COLO668 (cell line): ENCODE data around the gene QSOX2.
A peak's percentile ranks its signal among the peaks of the same experiment; 100 is the strongest.
"Not testable (repeated sequence)": the region's sequence is repeated elsewhere in the genome, so short reads cannot be mapped to it uniquely, and the experiment has no call there.

Experiments used
- DNase-seq: peaks from one replicate; lab custom pipeline; 2025; ENCODE audit not compliant: unreplicated experiment; lab: John Stamatoyannopoulos, UW

QSOX2 gene

GRCh38 chr9:136237486-136238341 lies 7.9 kb downstream of the QSOX2 start:
- no peak for DNase-seq

GRCh38 chr9:136236471-136237410 lies 8.9 kb downstream of the QSOX2 start:
- not testable (repeated sequence) for DNase-seq

- no peak for DNase-seq
Measured at GRCh38 chr9:136235709-136236455, 9.7 kb downstream of the QSOX2 start.

GRCh38 chr9:136235171-136235570 lies 10.4 kb downstream of the QSOX2 start:
- no peak for DNase-seq

- DNase-seq: no peak
Measured at GRCh38 chr9:136234597-136234996, 11.0 kb downstream of the QSOX2 start.

GRCh38 chr9:136233868-136234267 lies 11.7 kb downstream of the QSOX2 start:
- no peak for DNase-seq

GRCh38 chr9:136233411-136233810 lies 12.2 kb downstream of the QSOX2 start:
- DNase-seq: no peak

GRCh38 chr9:136232969-136233368 lies 12.6 kb downstream of the QSOX2 start:
- peak; percentile 26 for DNase-seq

GRCh38 chr9:136231478-136232297 lies 13.9 kb downstream of the QSOX2 start:
- no peak for DNase-seq

GRCh38 chr9:136230773-136231172 lies 14.8 kb downstream of the QSOX2 start:
- DNase-seq: no peak

- DNase-seq: no peak
Measured at GRCh38 chr9:136230365-136230764, 15.2 kb downstream of the QSOX2 start.

GRCh38 chr9:136229096-136230065 lies 16.2 kb downstream of the QSOX2 start:
- DNase-seq: no peak

GRCh38 chr9:136228107-136228875 lies 17.3 kb downstream of the QSOX2 start:
- no peak for DNase-seq

- no peak for DNase-seq
Measured at GRCh38 chr9:136226680-136227407, 18.8 kb downstream of the QSOX2 start.

- DNase-seq: peak; percentile 71
Measured at GRCh38 chr9:136225748-136226679, 19.6 kb downstream of the QSOX2 start.

GRCh38 chr9:136225366-136225747 lies 20.3 kb downstream of the QSOX2 start:
- no peak for DNase-seq
